Measurements from ENCODE around the gene GRK1.

The GRK1 gene

GRCh38 chr13:113655346-113656002, 11.5 kb upstream of the GRK1 start:
- DNase-seq (ENCODE audit: low read depth) = no peak
- no peak for TF ChIP-seq CTCF (IDR thresholded peaks at IDR 0.05; ENCODE audit: insufficient read depth, low read depth, low read length, missing control alignments)
- H3K4me3 ChIP-seq (ENCODE audit: low read length) = no peak overlapping the region

- H3K4me3 ChIP-seq (ENCODE audit: low read length) = no peak overlapping the region
- no peak for DNase-seq (ENCODE audit: low read depth)
- no peak for TF ChIP-seq CTCF (IDR thresholded peaks at IDR 0.05; ENCODE audit: insufficient read depth, low read depth, low read length, missing control alignments)
Observed at GRCh38 chr13:113656003-113656588, 10.9 kb upstream of the GRK1 start.

- no peak overlapping the region for H3K4me3 ChIP-seq (ENCODE audit: low read length)
- no peak for TF ChIP-seq CTCF (IDR thresholded peaks at IDR 0.05; ENCODE audit: insufficient read depth, low read depth, low read length, missing control alignments)
- DNase-seq (ENCODE audit: low read depth) = no peak
Observed at GRCh38 chr13:113656831-113657671, 10.0 kb upstream of the GRK1 start.

GRCh38 chr13:113657851-113658741, 8.9 kb upstream of the GRK1 start, which contains the start of gene ATP4B:
Gene ATP4B (minus strand): TSS chr13:113658198. CDS start chr13:113658144, 54 bp downstream.
- DNase-seq (ENCODE audit: low read depth) = no peak
- TF ChIP-seq CTCF (IDR thresholded peaks at IDR 0.05; ENCODE audit: insufficient read depth, low read depth, low read length, missing control alignments) = no peak
- no peak within 1 kb of the TSS for H3K4me3 ChIP-seq (ENCODE audit: low read length)

GRCh38 chr13:113658836-113659235, 8.2 kb upstream of the GRK1 start:
- TF ChIP-seq CTCF (IDR thresholded peaks at IDR 0.05; ENCODE audit: insufficient read depth, low read depth, low read length, missing control alignments) = no peak
- H3K4me3 ChIP-seq (ENCODE audit: low read length) = no peak overlapping the region
- DNase-seq (ENCODE audit: low read depth) = no peak

GRCh38 chr13:113659337-113659736, 7.7 kb upstream of the GRK1 start:
- TF ChIP-seq CTCF (IDR thresholded peaks at IDR 0.05; ENCODE audit: insufficient read depth, low read depth, low read length, missing control alignments) = no peak
- DNase-seq (ENCODE audit: low read depth) = no peak
- H3K4me3 ChIP-seq (ENCODE audit: low read length) = no peak overlapping the region
